Fibroblast of villous mesenchyme (primary cell): ENCODE results near the gene FOXK1. TPM values are rescaled to one million over a fixed set of nuclear protein-coding genes. Genes with fewer than 3 reads are reported as not detected.
A peak's percentile ranks its signal among the peaks of the same experiment; 100 is the strongest.

Source experiments
- DNase-seq: peaks from one replicate; pipeline ENCODE4 v3.0.0-alpha.2; 2010; ENCODE audit warnings: low read depth
- H3K4me3 ChIP-seq: 2 replicates; pipeline ENCODE4 v1.5.1; 2011; ENCODE audit warnings: low read depth, mild to moderate bottlenecking, low read length
- CTCF ChIP-seq: IDR thresholded peaks from 2 replicates; pipeline ENCODE4 v1.5.1; 2012; ENCODE audit warnings: low read depth, mild to moderate bottlenecking, low read length; ENCODE audit not compliant: insufficient read depth
- total RNA-seq: library from RNA; depleted of rRNA; stranded (reverse); fragments of >200 nt; gene quantifications from 2 replicates; pipeline ENCODE4 v1.2.3, GENCODE V29; 2012

FOXK1 gene
- total RNA-seq, result 30.6 and 32.8 TPM in 2 replicates

- peak within 1 kb of the TSS; percentile 87 for H3K4me3 ChIP-seq
- no peak for TF ChIP-seq CTCF
- peak; percentile 72 for DNase-seq
Observed at GRCh38 chr7:4681886-4682620, at the start of gene FOXK1. Gene FOXK1 (plus strand): TSS chr7:4682295. CDS start chr7:4682309, 14 bp downstream.

GRCh38 chr7:4633012-4633411, 49.1 kb upstream of the FOXK1 start:
- no peak for TF ChIP-seq CTCF
- H3K4me3 ChIP-seq, result no peak overlapping the region
- DNase-seq, result peak; percentile 68

- DNase-seq, result peak; percentile 48
- no peak overlapping the region for H3K4me3 ChIP-seq
Observed at GRCh38 chr7:4634166-4634565, 47.9 kb upstream of the FOXK1 start.

GRCh38 chr7:4638781-4639575, 43.1 kb upstream of the FOXK1 start:
- DNase-seq, result no peak
- no peak overlapping the region for H3K4me3 ChIP-seq
- no peak for TF ChIP-seq CTCF

More at GRCh38 chr7:4634166-4634565, 47.9 kb upstream of the FOXK1 start:
- no peak for TF ChIP-seq CTCF

GRCh38 chr7:4641091-4641666, 40.9 kb upstream of the FOXK1 start:
- TF ChIP-seq CTCF, result peak; percentile 2
- H3K4me3 ChIP-seq, result peak overlapping the region; percentile 58
- no peak for DNase-seq

GRCh38 chr7:4641667-4642467, 40.2 kb upstream of the FOXK1 start:
- peak; percentile 38 for TF ChIP-seq CTCF
- DNase-seq, result peak; percentile 96
- peak overlapping the region; percentile 82 for H3K4me3 ChIP-seq
